HS-27A (cell line): ENCODE data around the gene BTF3L4.
A peak's percentile ranks its signal among the peaks of the same experiment; 100 is the strongest.
"Not testable (repeated sequence)": the region's sequence is repeated elsewhere in the genome, so short reads cannot be mapped to it uniquely, and the experiment has no call there.

Experiments
- DNase-seq: peaks from one replicate; pipeline ENCODE4 v3.0.0-alpha.2; 2012; ENCODE audit warnings: low read depth, missing footprints

The BTF3L4 gene

GRCh38 chr1:52055066-52055865 lies 829 bp upstream of the BTF3L4 start, which contains the start of gene TXNDC12:
Gene TXNDC12 (minus strand): TSS chr1:52055191. CDS start chr1:52055096, 95 bp downstream.
- peak; percentile 92 for DNase-seq

GRCh38 chr1:52055866-52056162 lies 281 bp upstream of the BTF3L4 start:
- no peak for DNase-seq

GRCh38 chr1:52056937-52057231 lies 789 bp downstream of the BTF3L4 start:
- no peak for DNase-seq

GRCh38 chr1:52057255-52057654 lies 1.2 kb downstream of the BTF3L4 start:
- DNase-seq = no peak

GRCh38 chr1:52057876-52058415 lies 1.9 kb downstream of the BTF3L4 start:
- no peak for DNase-seq

GRCh38 chr1:52059321-52059720 lies 3.2 kb downstream of the BTF3L4 start:
- DNase-seq = no peak

- no peak for DNase-seq
Observed at GRCh38 chr1:52059888-52060287, 3.8 kb downstream of the BTF3L4 start.

GRCh38 chr1:52060822-52061221 lies 4.7 kb downstream of the BTF3L4 start:
- no peak for DNase-seq

GRCh38 chr1:52063192-52063591 lies 7.1 kb downstream of the BTF3L4 start:
- no peak for DNase-seq

GRCh38 chr1:52070704-52071103 lies 14.6 kb downstream of the BTF3L4 start:
- no peak for DNase-seq

GRCh38 chr1:52072291-52072690 lies 16.2 kb downstream of the BTF3L4 start:
- no peak for DNase-seq

- DNase-seq = not testable (repeated sequence)
Observed at GRCh38 chr1:52077277-52077676, 21.2 kb downstream of the BTF3L4 start.

- DNase-seq = no peak
Observed at GRCh38 chr1:52080014-52080415, 23.9 kb downstream of the BTF3L4 start.

- not testable (repeated sequence) for DNase-seq
Observed at GRCh38 chr1:52087892-52088291, 31.8 kb downstream of the BTF3L4 start.

GRCh38 chr1:52094300-52094699 lies 38.2 kb downstream of the BTF3L4 start:
- not testable (repeated sequence) for DNase-seq

GRCh38 chr1:52096216-52096615 lies 40.1 kb downstream of the BTF3L4 start:
- no peak for DNase-seq

- DNase-seq = no peak
Observed at GRCh38 chr1:52098139-52098871, 42.2 kb downstream of the BTF3L4 start.

- DNase-seq = no peak
Observed at GRCh38 chr1:52102336-52103013, 46.4 kb downstream of the BTF3L4 start.

GRCh38 chr1:52111492-52111891 lies 55.4 kb downstream of the BTF3L4 start:
- DNase-seq = no peak

- DNase-seq = no peak
Observed at GRCh38 chr1:52112489-52112888, 56.4 kb downstream of the BTF3L4 start.

- DNase-seq = no peak
Observed at GRCh38 chr1:52119301-52120079, 63.4 kb downstream of the BTF3L4 start.

- DNase-seq = no peak
Observed at GRCh38 chr1:52122384-52122783, 66.3 kb downstream of the BTF3L4 start.
